HG03342 (cell line): ENCODE data around the gene FLNB.

Experiments
- ATAC-seq: cut with Tn5 transposase; IDR thresholded peaks from one replicate; pipeline ENCODE4 v1.9.1; 2021; ENCODE audit warnings: mild to moderate bottlenecking, moderate library complexity; ENCODE audit not compliant: unreplicated experiment

Gene FLNB

GRCh38 chr3:58124387-58124786, 116.2 kb downstream of the FLNB start:
- no peak for ATAC-seq

- no peak for ATAC-seq
Measured at GRCh38 chr3:58129041-58129770, 121.0 kb downstream of the FLNB start.

GRCh38 chr3:58130591-58130990, 122.4 kb downstream of the FLNB start:
- no peak for ATAC-seq

- ATAC-seq = no peak
Measured at GRCh38 chr3:58131101-58131825, 123.0 kb downstream of the FLNB start.

GRCh38 chr3:58132850-58133249, 124.6 kb downstream of the FLNB start:
- no peak for ATAC-seq

- ATAC-seq = no peak
Measured at GRCh38 chr3:58134468-58134867, 126.2 kb downstream of the FLNB start.

GRCh38 chr3:58135712-58136543, 127.7 kb downstream of the FLNB start:
- ATAC-seq = no peak

- no peak for ATAC-seq
Measured at GRCh38 chr3:58137306-58137705, 129.1 kb downstream of the FLNB start.

GRCh38 chr3:58141766-58142345, 133.6 kb downstream of the FLNB start:
- ATAC-seq = no peak

GRCh38 chr3:58143417-58144055, 135.3 kb downstream of the FLNB start:
- ATAC-seq = no peak

GRCh38 chr3:58144478-58145325, 136.5 kb downstream of the FLNB start:
- no peak for ATAC-seq

GRCh38 chr3:58148049-58148448, 139.8 kb downstream of the FLNB start:
- no peak for ATAC-seq

GRCh38 chr3:58150130-58150809, 142.0 kb downstream of the FLNB start:
- no peak for ATAC-seq

- ATAC-seq = no peak
Measured at GRCh38 chr3:58150810-58151199, 142.6 kb downstream of the FLNB start.

- ATAC-seq = no peak
Measured at GRCh38 chr3:58151637-58152036, 143.4 kb downstream of the FLNB start.

- ATAC-seq = no peak
Measured at GRCh38 chr3:58152225-58153015, 144.2 kb downstream of the FLNB start.

GRCh38 chr3:58153371-58153770, 145.1 kb downstream of the FLNB start:
- no peak for ATAC-seq

GRCh38 chr3:58154626-58155449, 146.6 kb downstream of the FLNB start:
- ATAC-seq = no peak
